Measurements from ENCODE around the gene ASAH2.
A peak's percentile ranks its signal among the peaks of the same experiment; 100 is the strongest.
"Not testable (repeated sequence)": the region's sequence is repeated elsewhere in the genome, so short reads cannot be mapped to it uniquely, and the experiment has no call there.

Gene ASAH2

GRCh38 chr10:50251394-50251793 lies at the start of gene ASAH2:
Gene ASAH2 (minus strand): TSS chr10:50251516. CDS start chr10:50248610, 2,906 bp downstream.
- no peak for DNase-seq

GRCh38 chr10:50299948-50300669 lies 48.8 kb upstream of the ASAH2 start:
- no peak for DNase-seq

- DNase-seq, result no peak
Measured at GRCh38 chr10:50295367-50295766, 44.1 kb upstream of the ASAH2 start.

- DNase-seq, result no peak
Measured at GRCh38 chr10:50294582-50294981, 43.3 kb upstream of the ASAH2 start.

- DNase-seq, result no peak
Measured at GRCh38 chr10:50293513-50294313, 42.4 kb upstream of the ASAH2 start.

- DNase-seq, result no peak
Measured at GRCh38 chr10:50291261-50291850, 40.0 kb upstream of the ASAH2 start.

GRCh38 chr10:50289196-50289595 lies 37.9 kb upstream of the ASAH2 start:
- no peak for DNase-seq

GRCh38 chr10:50286996-50287803 lies 35.9 kb upstream of the ASAH2 start:
- DNase-seq, result no peak

GRCh38 chr10:50286517-50286916 lies 35.2 kb upstream of the ASAH2 start:
- no peak for DNase-seq

- DNase-seq, result no peak
Measured at GRCh38 chr10:50281967-50282522, 30.7 kb upstream of the ASAH2 start.

- DNase-seq, result no peak
Measured at GRCh38 chr10:50281210-50281966, 30.1 kb upstream of the ASAH2 start.

GRCh38 chr10:50280049-50280841 lies 28.9 kb upstream of the ASAH2 start:
- no peak for DNase-seq

GRCh38 chr10:50279489-50279888 lies 28.2 kb upstream of the ASAH2 start:
- no peak for DNase-seq

GRCh38 chr10:50275650-50276235 lies 24.4 kb upstream of the ASAH2 start:
- peak in 1 of 3 experiments; percentile 28 for DNase-seq

GRCh38 chr10:50272531-50272930 lies 21.2 kb upstream of the ASAH2 start:
- DNase-seq, result no peak

- no peak for DNase-seq
Measured at GRCh38 chr10:50271564-50272250, 20.4 kb upstream of the ASAH2 start.

GRCh38 chr10:50267877-50268276 lies 16.6 kb upstream of the ASAH2 start:
- not testable (repeated sequence) for DNase-seq

- peak in 1 of 3 experiments; percentile 5 for DNase-seq
Measured at GRCh38 chr10:50262625-50263024, 11.3 kb upstream of the ASAH2 start.

GRCh38 chr10:50260791-50261281 lies 9.5 kb upstream of the ASAH2 start:
- DNase-seq, result no peak

GRCh38 chr10:50254479-50254878 lies 3.2 kb upstream of the ASAH2 start:
- DNase-seq, result no peak
